H1 (cell line): Measurements from ENCODE around the gene BCL2L14.

Experiments
- CTCF ChIP-seq, 3 experiments: IDR thresholded peaks; 1 replicate in 2 of 3; 2 replicates in 1 of 3; pipeline versions ENCODE4 v1.5.1 to v1.6.1; 2011; ENCODE audit warnings: low read length in 3 of 3, mild to moderate bottlenecking in 3 of 3, inconsistent platforms in 2 of 3, low read depth in 1 of 3, moderate library complexity in 1 of 3; ENCODE audit not compliant: insufficient read depth in 1 of 3; ENCODE audit errors: control extremely low read depth in 1 of 3
- POLR2A ChIP-seq, 2 experiments: IDR thresholded peaks; 1 replicate in 1 of 2; 2 replicates in 1 of 2; pipeline ENCODE4 v1.6.1; 2011; ENCODE audit warnings: low read depth in 2 of 2, low read length in 2 of 2, mild to moderate bottlenecking in 2 of 2; ENCODE audit errors: control extremely low read depth in 1 of 2
- TBP ChIP-seq: IDR thresholded peaks from 2 replicates; pipeline ENCODE4 v1.6.1; 2011; ENCODE audit warnings: low read depth, low read length, improper control_type of control experiment

- TF ChIP-seq CTCF (IDR thresholded peaks at IDR 0.05; ENCODE audit: control extremely low read depth in 1 of 3, insufficient read depth in 1 of 3, low read depth in 1 of 3, low read length in 3 of 3) (no peak), POLR2A (IDR thresholded peaks at IDR 0.05; ENCODE audit: control extremely low read depth in 1 of 2, low read depth in 2 of 2, low read length in 2 of 2) (no peak), TBP (no peak)
Observed at GRCh38 chr12:12083688-12084087, 12.9 kb downstream of the BCL2L14 start.
